Activated CD8-positive, alpha-beta T cell treated with anti-CD3 and anti-CD28 coated beads for 36 hours (primary cell): ENCODE measurements around the gene CCHCR1. TPM values are rescaled to one million over a fixed set of nuclear protein-coding genes. Genes with fewer than 3 reads are reported as not detected.
A peak's percentile ranks its signal among the peaks of the same experiment; 100 is the strongest.

ENCODE experiments used
- ATAC-seq: fragments of 200-7000 bp; cut with Tn5 transposase; one replicate; pipeline ENCODE4 v1.10.0; 2021; ENCODE audit warnings: mild to moderate bottlenecking, moderate library complexity
- CTCF ChIA-PET: fragments of 350-600 bp; sonication (Branson Sonifier 250); formaldehyde crosslinking; loops from one replicate; lab custom pipeline; 2021; ENCODE audit warnings: antibody characterized with exemption; lab: Charles Lee
- POLR2A ChIA-PET: fragments of 350-600 bp; sonication (Branson Sonifier 250); formaldehyde crosslinking; loops from one replicate; lab custom pipeline; 2021; ENCODE audit warnings: antibody characterized with exemption; lab: Charles Lee
- DNase-seq: peaks from one replicate; pipeline ENCODE4 v3.0.0-alpha.2; 2020
- H3K27ac Mint-ChIP-seq: one replicate; pipeline ENCODE4 v1.8.0; 2021; ENCODE audit warnings: mild to moderate bottlenecking, mixed read lengths
- H3K27me3 Mint-ChIP-seq: one replicate; pipeline ENCODE4 v1.8.0; 2021; ENCODE audit warnings: mixed read lengths
- H3K36me3 Mint-ChIP-seq: one replicate; pipeline ENCODE4 v1.8.0; 2021; ENCODE audit warnings: low read depth, mixed read lengths
- H3K4me1 Mint-ChIP-seq: one replicate; pipeline ENCODE4 v1.8.0; 2021; ENCODE audit warnings: low read depth, mixed read lengths
- H3K4me3 Mint-ChIP-seq: one replicate; pipeline ENCODE4 v1.8.0; 2021; ENCODE audit warnings: mild to moderate bottlenecking, moderate library complexity, mixed read lengths
- H3K9me3 Mint-ChIP-seq: one replicate; pipeline ENCODE4 v1.8.0; 2021; ENCODE audit warnings: mixed read lengths
- intact Hi-C: fragments of 100-400 bp; cut with micrococcal nuclease; formaldehyde crosslinking; loops from one replicate; pipeline ENCODE4 v1.10.0; 2022
- total RNA-seq, 2 experiments: library from RNA; stranded (reverse); gene quantifications; one replicate each; pipeline ENCODE4 v1.2.3, GENCODE V29; 2021
- TF ChIP-seq, protein P1 (sequence below): fragments of 200-600 bp; IDR thresholded peaks from one replicate; pipeline ENCODE4 v1.8.0; 2022; ENCODE audit warnings: antibody characterized with exemption, mild to moderate bottlenecking

The CCHCR1 gene
- total RNA-seq, 2 experiments from 2014 or later = 39.2 to 39.8 TPM

DNA sequence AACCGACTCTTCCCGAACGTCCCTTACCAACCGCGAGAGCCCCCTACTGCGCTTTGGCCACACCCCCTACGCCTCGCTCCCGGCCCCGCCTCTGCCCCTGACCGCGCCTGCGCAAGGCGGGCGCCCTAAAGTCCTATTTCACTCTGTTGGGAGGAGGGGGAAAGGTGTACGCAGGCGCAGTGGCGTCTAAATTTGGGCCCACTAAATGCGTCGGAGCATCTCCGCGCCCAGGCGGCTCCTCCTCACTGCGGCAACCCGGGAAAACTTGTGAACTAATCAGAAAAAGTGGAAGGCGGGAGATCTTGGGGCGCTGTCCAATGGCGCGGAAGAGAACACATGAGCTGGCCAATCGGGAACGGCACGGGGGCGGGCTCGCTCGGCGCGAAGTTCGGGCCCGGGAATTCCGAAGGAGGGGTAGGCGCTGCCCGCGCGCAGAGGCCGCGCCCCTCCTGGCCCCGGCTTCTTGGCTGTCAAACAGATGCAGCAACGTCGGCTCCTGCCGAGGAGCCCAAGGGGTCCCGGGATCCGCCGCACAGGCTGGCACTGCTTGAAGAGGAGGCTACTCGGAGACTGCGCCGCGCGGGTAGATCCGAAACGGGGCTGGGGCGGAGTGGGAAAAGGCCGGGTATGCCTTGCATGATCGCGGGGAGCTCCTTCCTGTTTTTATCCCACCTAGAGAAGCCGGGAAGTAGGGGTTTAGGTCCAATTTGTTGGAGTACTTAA is 699 bp upstream of the CCHCR1 start, which contains the start of gene TCF19:
TCF19 (plus strand) TSS at position 450 of the 723 bp plus-strand sequence. CDS start 881 bp downstream, outside the sequence.
- ChIA-PET CTCF (interaction anchor here (0.8 to 2.9 kb wide), 5 partner anchors 17 to 208 kb away, joined by 3 to 15 read pairs (median 3); no protein-coding TSS in a partner anchor), POLR2A (interaction anchor here (0.7 to 2.1 kb wide), 8 partner anchors 14 to 195 kb away, joined by 3 to 9 read pairs (median 6); partner anchors contain the start of gene PSORS1C2)
- Mint-ChIP-seq H3K4me3 (peak within 1 kb of the TSS; percentile 97), H3K36me3 (peaks cover 62% of the 10 kb centered on the region), H3K27me3 (no peaks in the 10 kb centered on the region), H3K9me3 (no peaks in the 10 kb centered on the region), H3K27ac (peak within 1 kb of the TSS; percentile 89), H3K4me1 (peaks cover 24% of the 10 kb centered on the region)
- TF ChIP-seq, protein P1, sequence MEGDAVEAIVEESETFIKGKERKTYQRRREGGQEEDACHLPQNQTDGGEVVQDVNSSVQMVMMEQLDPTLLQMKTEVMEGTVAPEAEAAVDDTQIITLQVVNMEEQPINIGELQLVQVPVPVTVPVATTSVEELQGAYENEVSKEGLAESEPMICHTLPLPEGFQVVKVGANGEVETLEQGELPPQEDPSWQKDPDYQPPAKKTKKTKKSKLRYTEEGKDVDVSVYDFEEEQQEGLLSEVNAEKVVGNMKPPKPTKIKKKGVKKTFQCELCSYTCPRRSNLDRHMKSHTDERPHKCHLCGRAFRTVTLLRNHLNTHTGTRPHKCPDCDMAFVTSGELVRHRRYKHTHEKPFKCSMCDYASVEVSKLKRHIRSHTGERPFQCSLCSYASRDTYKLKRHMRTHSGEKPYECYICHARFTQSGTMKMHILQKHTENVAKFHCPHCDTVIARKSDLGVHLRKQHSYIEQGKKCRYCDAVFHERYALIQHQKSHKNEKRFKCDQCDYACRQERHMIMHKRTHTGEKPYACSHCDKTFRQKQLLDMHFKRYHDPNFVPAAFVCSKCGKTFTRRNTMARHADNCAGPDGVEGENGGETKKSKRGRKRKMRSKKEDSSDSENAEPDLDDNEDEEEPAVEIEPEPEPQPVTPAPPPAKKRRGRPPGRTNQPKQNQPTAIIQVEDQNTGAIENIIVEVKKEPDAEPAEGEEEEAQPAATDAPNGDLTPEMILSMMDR = no peak
- DNase-seq = peak; percentile 99
- intact Hi-C loops = no loop called here
- peak; percentile 88 for ATAC-seq

DNA sequence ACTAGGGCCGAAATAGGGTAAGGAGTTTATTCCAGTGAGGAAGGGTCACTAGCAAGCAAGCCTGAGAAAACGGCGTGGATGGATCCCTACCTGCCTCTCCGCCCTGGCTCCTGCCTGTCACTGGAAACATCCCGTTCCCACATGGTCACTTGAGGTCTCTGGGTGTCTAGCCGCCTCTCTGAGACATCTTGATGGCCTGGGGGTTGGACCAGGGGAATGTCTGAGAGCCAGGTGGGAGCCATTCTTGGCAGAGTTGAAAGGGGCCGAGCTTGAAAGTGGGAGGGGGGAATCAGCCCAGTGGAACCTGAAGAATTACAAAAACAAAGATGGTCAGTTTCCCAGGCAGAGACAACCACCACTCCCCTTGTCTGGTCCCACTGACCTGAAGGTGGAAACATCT is 961 bp downstream of the CCHCR1 start:
- ATAC-seq = no peak
- POLR2A ChIA-PET = interaction anchor here (1.1 kb wide), 1 partner anchor 196 kb away, joined by 3 read pairs; no protein-coding TSS in a partner anchor

DNA sequence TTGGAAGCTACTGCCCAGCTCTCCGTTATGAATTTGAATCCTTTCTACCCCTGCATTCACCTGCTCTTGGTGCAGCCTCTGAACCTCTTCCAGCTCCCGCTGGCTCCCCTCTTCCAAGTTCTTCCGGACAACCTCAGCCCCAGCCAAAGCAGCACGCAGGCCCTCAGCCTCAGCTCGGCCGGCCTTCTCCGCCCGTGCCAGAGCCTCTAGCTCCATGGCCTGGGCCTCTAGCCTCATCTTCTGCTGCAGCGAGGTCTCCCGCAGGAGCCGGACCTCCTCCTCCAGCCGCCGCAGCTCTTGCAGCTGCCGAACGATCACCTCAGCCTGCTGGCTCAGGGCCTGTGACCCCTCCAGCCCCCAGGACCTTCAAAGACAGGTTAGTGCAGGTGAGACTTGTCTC is 3.2 kb downstream of the CCHCR1 start:
- Mint-ChIP-seq H3K27ac (no peak overlapping the region), H3K27me3 (no peaks in the 10 kb centered on the region), H3K4me3 (no peak overlapping the region), H3K9me3 (no peaks in the 10 kb centered on the region), H3K4me1 (peaks cover 5% of the 10 kb centered on the region), H3K36me3 (peaks cover 39% of the 10 kb centered on the region)
- intact Hi-C loops = no loop called here
- ChIA-PET CTCF (no interaction called here), POLR2A (interaction anchor here (1.4 kb wide), 1 partner anchor 16 kb away, joined by 3 read pairs; the partner anchor contains the start of gene PSORS1C2)
- TF ChIP-seq, protein P1 = no peak
- DNase-seq (no peak), ATAC-seq (no peak)

More for the DNA sequence above, 961 bp downstream of the CCHCR1 start:
- peaks cover 17% of the 10 kb centered on the region for H3K4me1 Mint-ChIP-seq
- no peak overlapping the region for H3K27ac Mint-ChIP-seq
- H3K36me3 Mint-ChIP-seq = peaks cover 48% of the 10 kb centered on the region
- TF ChIP-seq, protein P1 = no peak
- peak overlapping the region; percentile 97 for H3K4me3 Mint-ChIP-seq
- H3K9me3 Mint-ChIP-seq = no peaks in the 10 kb centered on the region
- intact Hi-C loops = no loop called here
- no peaks in the 10 kb centered on the region for H3K27me3 Mint-ChIP-seq
- CTCF ChIA-PET = interaction anchor here (2.9 kb wide), 1 partner anchor 210 kb away, joined by 15 read pairs; no protein-coding TSS in a partner anchor
- DNase-seq = no peak

DNA sequence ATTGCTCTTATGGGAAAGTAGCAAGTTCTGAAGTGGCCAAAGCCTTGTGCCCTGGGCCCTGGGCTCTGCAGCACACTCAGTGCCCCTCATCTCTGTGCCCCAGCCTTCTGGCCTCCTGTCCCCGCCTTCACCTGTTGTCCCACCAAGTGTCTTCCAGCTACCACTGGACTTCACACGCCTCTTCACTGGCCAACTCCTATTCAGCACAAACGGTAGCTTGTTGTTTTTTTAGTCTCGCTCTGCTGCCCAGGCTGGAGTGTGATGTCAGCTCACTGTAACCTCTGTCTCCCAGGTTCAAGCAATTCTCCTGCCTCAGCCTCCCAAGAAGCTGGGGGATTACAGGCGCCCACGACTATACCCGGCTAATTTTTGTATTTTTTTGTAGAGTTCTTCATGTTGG is 4.8 kb downstream of the CCHCR1 start:
- intact Hi-C loops = no loop called here
- CTCF ChIA-PET = no interaction called here
- no peaks in the 10 kb centered on the region for H3K27me3 Mint-ChIP-seq
- peaks cover 26% of the 10 kb centered on the region for H3K36me3 Mint-ChIP-seq
- H3K4me1 Mint-ChIP-seq = peaks cover 5% of the 10 kb centered on the region
- POLR2A ChIA-PET = interaction anchor here (1.0 kb wide), 1 partner anchor 9 kb away, joined by 3 read pairs; no protein-coding TSS in a partner anchor
- H3K27ac Mint-ChIP-seq = no peak overlapping the region
- TF ChIP-seq, protein P1 = no peak
- DNase-seq (no peak), ATAC-seq (no peak)
- H3K9me3 Mint-ChIP-seq = no peaks in the 10 kb centered on the region
- no peak overlapping the region for H3K4me3 Mint-ChIP-seq
